Fibroblast of the aortic adventitia (primary cell): ENCODE measurements around the gene SMTNL2. TPM values are rescaled to one million over a fixed set of nuclear protein-coding genes. Genes with fewer than 3 reads are reported as not detected.

Experiments used
- DNase-seq: peaks from one replicate; pipeline ENCODE4 v3.0.0-alpha.2; 2010; ENCODE audit warnings: low read depth
- H3K4me3 ChIP-seq: 2 replicates; pipeline ENCODE4 v1.5.1; 2011; ENCODE audit warnings: low read depth, mild to moderate bottlenecking, control low read depth, low read length, moderate library complexity
- total RNA-seq: library from RNA; depleted of rRNA; stranded (reverse); fragments of >200 nt; gene quantifications from 2 replicates; pipeline ENCODE4 v1.2.3, GENCODE V29; 2012; ENCODE audit warnings: low replicate concordance
- TF ChIP-seq, protein P1 (sequence below): IDR thresholded peaks from 2 replicates; pipeline ENCODE4 v1.5.1; 2011; ENCODE audit warnings: mild to moderate bottlenecking, low read length, control low read depth, inconsistent platforms; ENCODE audit not compliant: insufficient read depth

SMTNL2 gene
- total RNA-seq, 1 donor: not detected

DNA sequence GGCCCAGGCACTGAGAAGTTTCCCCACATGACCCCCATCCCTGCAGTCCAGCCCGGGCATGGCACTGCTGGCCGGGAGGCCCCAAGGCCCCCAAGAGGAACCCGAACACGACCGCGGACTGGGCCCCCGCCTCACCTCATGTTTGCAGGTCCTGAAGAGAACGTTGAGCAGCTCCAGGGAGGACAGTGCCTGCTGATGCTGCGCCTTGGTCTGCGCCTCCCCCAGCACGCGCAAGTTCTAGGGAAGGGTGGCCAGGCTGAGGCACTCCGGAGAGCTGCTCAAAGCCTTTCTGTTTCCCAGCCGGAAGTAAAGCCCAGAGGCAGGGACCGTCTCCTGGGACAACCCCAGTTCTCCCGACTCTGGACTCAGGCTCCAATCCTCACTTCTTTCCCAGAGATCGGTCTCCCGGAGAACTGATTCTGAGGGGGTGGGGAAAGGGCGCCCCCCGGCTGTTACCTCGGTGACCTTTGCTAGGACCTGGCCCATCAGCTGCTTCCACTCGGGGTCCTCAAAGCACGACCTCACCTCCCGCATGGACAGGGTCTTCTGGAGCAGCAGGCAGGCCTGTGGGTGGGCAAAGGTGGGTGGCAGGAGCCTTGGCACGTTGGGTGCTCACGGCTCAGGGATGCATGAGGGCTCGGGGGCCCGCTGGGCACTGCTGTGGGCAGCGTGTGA lies 42.9 kb upstream of the SMTNL2 start:
- TF ChIP-seq, protein P1, sequence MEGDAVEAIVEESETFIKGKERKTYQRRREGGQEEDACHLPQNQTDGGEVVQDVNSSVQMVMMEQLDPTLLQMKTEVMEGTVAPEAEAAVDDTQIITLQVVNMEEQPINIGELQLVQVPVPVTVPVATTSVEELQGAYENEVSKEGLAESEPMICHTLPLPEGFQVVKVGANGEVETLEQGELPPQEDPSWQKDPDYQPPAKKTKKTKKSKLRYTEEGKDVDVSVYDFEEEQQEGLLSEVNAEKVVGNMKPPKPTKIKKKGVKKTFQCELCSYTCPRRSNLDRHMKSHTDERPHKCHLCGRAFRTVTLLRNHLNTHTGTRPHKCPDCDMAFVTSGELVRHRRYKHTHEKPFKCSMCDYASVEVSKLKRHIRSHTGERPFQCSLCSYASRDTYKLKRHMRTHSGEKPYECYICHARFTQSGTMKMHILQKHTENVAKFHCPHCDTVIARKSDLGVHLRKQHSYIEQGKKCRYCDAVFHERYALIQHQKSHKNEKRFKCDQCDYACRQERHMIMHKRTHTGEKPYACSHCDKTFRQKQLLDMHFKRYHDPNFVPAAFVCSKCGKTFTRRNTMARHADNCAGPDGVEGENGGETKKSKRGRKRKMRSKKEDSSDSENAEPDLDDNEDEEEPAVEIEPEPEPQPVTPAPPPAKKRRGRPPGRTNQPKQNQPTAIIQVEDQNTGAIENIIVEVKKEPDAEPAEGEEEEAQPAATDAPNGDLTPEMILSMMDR: no peak
- H3K4me3 ChIP-seq: no peak overlapping the region
- no peak for DNase-seq

DNA sequence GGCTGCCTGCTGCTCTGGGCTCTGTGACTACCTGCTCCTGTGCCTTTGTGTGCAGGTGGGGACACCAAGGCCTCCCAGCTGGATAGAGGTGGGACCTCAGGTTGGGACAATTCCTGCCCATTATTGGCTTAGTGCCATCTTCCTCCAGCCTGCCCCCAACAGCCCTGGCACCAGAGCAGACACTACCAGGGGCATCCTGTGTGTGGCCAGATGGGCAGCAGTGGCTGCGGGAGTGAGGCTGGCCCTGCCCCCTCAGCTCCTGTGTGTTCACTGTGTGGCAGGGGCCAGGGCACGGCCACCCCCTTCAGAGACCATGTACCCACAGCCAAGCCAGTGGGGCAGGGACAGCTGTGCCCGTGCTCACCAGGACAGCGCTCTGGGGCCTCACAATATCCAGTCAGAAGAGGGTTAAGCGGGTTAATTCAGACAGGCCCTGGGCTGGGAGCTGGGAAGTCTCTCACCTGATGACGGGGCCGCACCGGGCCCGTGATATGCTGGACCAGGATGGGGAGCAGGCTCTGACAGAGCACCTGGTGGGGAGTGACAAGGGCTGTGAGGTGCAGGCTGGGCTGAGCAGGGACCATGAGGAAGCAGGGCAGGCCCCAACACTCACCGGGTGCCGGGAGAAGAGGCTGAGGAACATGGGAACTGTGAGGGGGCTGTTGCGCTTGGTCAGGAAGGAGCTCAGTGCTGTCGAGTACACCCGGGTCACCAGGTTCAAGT lies 42.2 kb upstream of the SMTNL2 start:
- H3K4me3 ChIP-seq: no peak overlapping the region

DNA sequence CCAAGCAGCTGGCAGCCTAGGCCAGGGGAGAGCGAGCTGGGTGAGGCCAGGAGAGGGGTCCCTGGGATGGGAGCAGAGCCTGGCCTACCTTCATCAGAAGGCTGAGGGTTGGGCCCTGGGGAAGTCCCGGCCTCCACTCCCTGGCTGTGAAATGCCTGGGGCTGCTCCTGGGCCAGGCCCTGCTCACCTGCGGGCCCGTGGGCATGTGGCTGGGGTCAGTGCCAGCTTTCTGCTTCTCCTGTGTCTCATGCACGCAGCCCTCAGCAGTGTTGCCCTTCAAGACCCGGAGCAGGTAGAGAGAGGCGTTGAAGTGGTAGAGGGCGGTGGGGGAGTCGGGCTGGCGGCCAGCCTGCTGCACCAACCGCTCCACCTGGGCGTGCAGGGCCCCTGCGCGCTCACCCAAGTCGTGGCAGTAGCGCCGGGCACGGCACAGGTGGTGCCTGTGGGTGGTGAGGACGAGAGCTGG lies 41.6 kb upstream of the SMTNL2 start:
- TF ChIP-seq, protein P1: no peak
- H3K4me3 ChIP-seq: no peak overlapping the region
- no peak for DNase-seq

More for the DNA sequence above, 42.2 kb upstream of the SMTNL2 start:
- TF ChIP-seq, protein P1: no peak
- DNase-seq: no peak

DNA sequence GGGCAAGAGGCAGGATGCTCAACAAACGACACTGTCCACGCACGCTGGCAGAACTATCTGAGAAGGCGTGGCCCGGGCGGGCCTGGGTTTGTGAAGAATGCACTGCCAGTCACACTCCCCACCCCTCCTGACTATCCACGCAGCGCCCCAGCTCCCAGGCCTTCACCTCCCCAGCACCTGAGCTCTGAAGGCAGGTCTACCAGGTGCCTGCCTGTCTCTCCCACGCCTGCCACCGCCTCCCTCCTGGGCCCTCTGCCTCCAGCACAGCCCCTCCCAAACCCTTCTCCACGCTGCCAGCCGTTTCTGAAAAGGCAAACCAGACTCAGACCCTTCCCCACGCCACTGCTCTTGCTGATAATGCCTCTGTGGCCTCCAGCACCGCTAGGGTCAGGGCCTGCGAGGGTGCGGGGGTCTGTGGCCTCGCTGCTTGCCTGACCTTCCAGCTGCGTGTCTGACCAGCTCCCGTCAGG lies 40.7 kb upstream of the SMTNL2 start:
- TF ChIP-seq, protein P1: no peak
- H3K4me3 ChIP-seq: no peak overlapping the region
- DNase-seq: no peak

DNA sequence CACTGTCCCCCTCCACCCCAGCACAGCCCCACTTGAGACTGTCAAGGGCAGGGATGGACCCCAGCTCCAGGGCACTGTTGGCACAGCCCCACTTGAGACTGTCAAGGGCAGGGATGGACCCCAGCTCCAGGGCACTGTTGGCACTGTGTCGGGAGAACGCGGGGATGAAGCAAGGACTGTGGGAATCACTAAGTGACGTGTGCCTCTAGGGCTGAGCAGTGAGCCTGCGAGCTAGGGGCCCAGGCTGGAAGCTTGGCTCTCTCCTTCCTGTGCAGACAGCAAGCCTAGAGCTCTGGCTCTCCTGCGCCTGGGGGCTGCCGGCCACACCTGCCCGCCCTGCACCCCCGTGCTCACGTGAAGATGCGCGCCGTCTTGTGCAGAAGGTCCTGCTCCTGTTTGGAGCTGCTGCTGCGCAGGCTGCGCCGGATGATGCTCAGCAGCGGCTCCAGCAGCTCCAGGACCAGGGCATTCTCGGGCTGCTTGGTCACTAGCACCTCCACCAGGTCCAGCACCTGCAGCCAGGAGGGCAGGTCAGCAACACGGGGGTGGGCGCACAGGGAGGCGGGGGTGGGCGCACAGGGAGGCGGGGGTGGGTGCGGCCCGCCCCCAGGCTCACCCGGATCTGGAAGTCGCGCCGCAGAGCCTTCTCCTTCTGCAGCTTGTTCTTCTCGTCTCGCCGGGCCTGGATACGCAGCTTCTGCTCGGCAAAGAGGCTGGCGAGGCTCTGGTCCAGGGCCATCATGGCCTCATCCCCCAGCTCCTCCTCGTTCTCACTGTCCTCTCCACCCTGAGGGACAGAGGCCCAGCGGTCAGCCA lies 40.0 kb upstream of the SMTNL2 start:
- no peak overlapping the region for H3K4me3 ChIP-seq
- TF ChIP-seq, protein P1: no peak
- no peak for DNase-seq

DNA sequence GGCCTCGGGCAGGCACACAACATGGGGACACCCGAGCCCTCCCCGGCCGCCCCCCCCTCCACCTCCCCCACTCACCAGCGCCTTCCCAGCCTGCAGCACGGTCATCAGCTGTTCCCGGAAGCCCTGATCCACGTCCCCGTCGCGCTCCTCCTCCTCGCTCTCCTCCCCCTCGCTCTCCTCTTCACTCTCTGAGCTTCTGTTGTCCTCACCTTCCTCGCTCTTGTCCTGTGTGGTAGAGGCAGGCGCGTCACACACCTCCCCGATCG lies 39.4 kb upstream of the SMTNL2 start:
- H3K4me3 ChIP-seq: no peak overlapping the region
- TF ChIP-seq, protein P1: no peak
- DNase-seq: no peak
